ENCODE data around the gene CCNF. TPM values are rescaled to one million over a fixed set of nuclear protein-coding genes. Genes with fewer than 3 reads are reported as not detected.

Gene CCNF
- total and polyA plus RNA-seq, 2 of the 4 experiments (the other 2 are of a cell fraction), result 8.2 to 20.1 TPM

GRCh38 chr16:2426941-2427361 lies 2.3 kb upstream of the CCNF start:
- dilution Hi-C loops (cut with HindIII; ENCODE audit: low sequenced_read_pairs, unreplicated experiment) (no loop called here), in situ Hi-C loops (cut with MboI; ENCODE audit: low sequenced_read_pairs) (loop anchor here (10.0 kb wide), 1 partner anchor 152 kb away; no protein-coding TSS in a partner anchor), intact Hi-C loops (cut with micrococcal nuclease) (no loop called here)
- H2BK5ac ChIP-seq (ENCODE audit: low read depth, low read length, poor library complexity, severe bottlenecking), result no peak overlapping the region
- no peak overlapping the region for H3K56ac ChIP-seq (ENCODE audit: extremely low read depth, insufficient read depth, low read length)
- H3K36me3 ChIP-seq (ENCODE audit: control insufficient read depth, insufficient read depth, low read length), result no peaks in the 10 kb centered on the region
- H2BK20ac ChIP-seq (ENCODE audit: low read depth, low read length), result no peak overlapping the region
- H3K4me2 ChIP-seq (ENCODE audit: low read depth, low read length), result no peak overlapping the region
- H3K27me3 ChIP-seq (ENCODE audit: control insufficient read depth, insufficient read depth, low read length), result no peaks in the 10 kb centered on the region
- TF ChIP-seq CTCF (conservative IDR thresholded peaks at IDR 0.05; ENCODE audit: low read depth, low read length) (no peak), NFE2L2 (IDR thresholded peaks at IDR 0.05; ENCODE audit: low read depth, low read length) (no peak), SMC3 (IDR thresholded peaks at IDR 0.05; ENCODE audit: low read depth, low read length) (no peak), POLR2A (IDR thresholded peaks at IDR 0.05; ENCODE audit: low read depth, low read length) (no peak), MXI1 (IDR thresholded peaks at IDR 0.05; ENCODE audit: borderline replicate concordance, low read depth, low read length) (no peak), RAD21 (IDR thresholded peaks at IDR 0.05; ENCODE audit: low read length) (no peak), CHD1 (IDR thresholded peaks at IDR 0.05; ENCODE audit: low read depth, low read length) (no peak)
- H3K18ac ChIP-seq (ENCODE audit: low read depth, low read length), result no peak overlapping the region
- H4K8ac ChIP-seq (ENCODE audit: low read depth in 2 of 2, low read length in 2 of 2), result no peak overlapping the region
- no peak overlapping the region for H2AFZ ChIP-seq (replicated peaks; ENCODE audit: low read length, poor library complexity)
- H3K9ac ChIP-seq (ENCODE audit: low read depth, low read length), result no peak overlapping the region
- H2AK5ac ChIP-seq (ENCODE audit: low read depth, low read length), result no peak overlapping the region
- no peak overlapping the region for H3K4me3 ChIP-seq (ENCODE audit: insufficient read depth, low read depth, low read length)
- peaks cover 15% of the 10 kb centered on the region for H3K9me1 ChIP-seq (ENCODE audit: insufficient read depth, low read length)
- ChIA-PET POLR2A (ENCODE audit: unreplicated experiment) (no interaction called here), CTCF (no interaction called here)
- no peak overlapping the region for H2BK15ac ChIP-seq (ENCODE audit: low read depth, low read length)
- peaks cover 4% of the 10 kb centered on the region for H3K4me1 ChIP-seq (ENCODE audit: control insufficient read depth, insufficient read depth, low read length)
- no peak overlapping the region for H2AK9ac ChIP-seq (replicated peaks; ENCODE audit: low read depth, low read length, poor library complexity)
- H4K5ac ChIP-seq (ENCODE audit: low read depth, low read length), result no peak overlapping the region
- H3K14ac ChIP-seq (replicated peaks; ENCODE audit: low read depth, low read length), result no peak overlapping the region
- H4K20me1 ChIP-seq (ENCODE audit: insufficient read depth, low read length), result no peaks in the 10 kb centered on the region
- H3K9me3 ChIP-seq (ENCODE audit: control insufficient read depth, insufficient read depth, low read length), result no peaks in the 10 kb centered on the region
- no TSS peak for BruUV-seq (replicated peaks)
- H3K27ac ChIP-seq (ENCODE audit: insufficient read depth, low read length), result no peak overlapping the region
- no peak overlapping the region for H2BK120ac ChIP-seq (ENCODE audit: low read depth, low read length)
- H3K79me1 ChIP-seq (ENCODE audit: low read depth in 1 of 2, low read length in 2 of 2), result peaks cover 23 to 31% of the 10 kb centered on the region in 2 experiments
- H4K91ac ChIP-seq (ENCODE audit: insufficient read depth, low read depth, low read length), result no peak overlapping the region
- H3K23ac ChIP-seq (ENCODE audit: low read depth, low read length), result no peak overlapping the region
- WGBS, 2 experiments (ENCODE audit: extremely low coverage in 2 of 2, insufficient read length in 1 of 2), result 94% methylated on average over 2 of the region's 6 CpGs; no CpG with 5 or more reads in 1 of the 2 experiments
- ATAC-seq (ENCODE audit: low read depth) (no peak), DNase-seq (no peak)
- H3K4ac ChIP-seq (ENCODE audit: low read depth, low read length), result no peak overlapping the region

All from IMR-90 (cell line).